IMR-90 (cell line): ENCODE results near the gene NR6A1. TPM values are rescaled to one million over a fixed set of nuclear protein-coding genes. Genes with fewer than 3 reads are reported as not detected.

Source experiments
- ATAC-seq: fragments of 200-7000 bp; cut with Tn5 transposase; 2 replicates; pipeline ENCODE4 v1.9.1; 2020; ENCODE audit warnings: low read depth, mild to moderate bottlenecking, moderate library complexity
- BruUV-seq: library from RNA; stranded (reverse); fragments of 400-500 nt; replicated peaks from 2 replicates; lab custom pipeline; 2021; lab: Mats Ljungman, UMichigan
- CTCF ChIA-PET: fragments of 300-600 bp; formaldehyde crosslinking; extraction: SDS; loops from one replicate; lab custom pipeline; 2021; ENCODE audit warnings: antibody characterized with exemption; lab: Yijun Ruan, JAX
- POLR2A ChIA-PET: fragments of 300-600 bp; sonication (Branson Sonifier 250); formaldehyde crosslinking; loops from one replicate; lab custom pipeline; 2022; ENCODE audit warnings: antibody characterized with exemption; ENCODE audit not compliant: unreplicated experiment; lab: Charles Lee
- DNase-seq: peaks from one replicate; pipeline ENCODE4 v3.0.0; 2013
- H2AFZ ChIP-seq: replicated peaks from 2 replicates; pipeline ENCODE3; 2013; ENCODE audit warnings: low read length, mild to moderate bottlenecking; ENCODE audit not compliant: poor library complexity
- H2AK5ac ChIP-seq: 2 replicates; pipeline ENCODE4 v1.6.1; 2013; ENCODE audit warnings: low read depth, low read length, inconsistent platforms
- H2AK9ac ChIP-seq: replicated peaks from 2 replicates; pipeline ENCODE3; 2013; ENCODE audit warnings: mild to moderate bottlenecking, low read depth, low read length, moderate library complexity; ENCODE audit not compliant: poor library complexity
- H2BK120ac ChIP-seq: 2 replicates; pipeline ENCODE4 v1.6.1; 2013; ENCODE audit warnings: low read depth, low read length, inconsistent platforms
- H2BK15ac ChIP-seq: 3 replicates; pipeline ENCODE4 v1.6.1; 2013; ENCODE audit warnings: low read depth, low read length, inconsistent platforms
- H2BK20ac ChIP-seq: 2 replicates; pipeline ENCODE4 v1.6.1; 2013; ENCODE audit warnings: low read depth, mild to moderate bottlenecking, inconsistent platforms, low read length, moderate library complexity
- H2BK5ac ChIP-seq: 2 replicates; pipeline ENCODE4 v1.6.1; 2013; ENCODE audit warnings: mild to moderate bottlenecking, low read depth, low read length, inconsistent platforms; ENCODE audit not compliant: poor library complexity, severe bottlenecking
- H3K14ac ChIP-seq: replicated peaks from 2 replicates; pipeline ENCODE4 v1.6.1; 2013; ENCODE audit warnings: low read depth, low read length, inconsistent platforms
- H3K18ac ChIP-seq: 2 replicates; pipeline ENCODE4 v1.6.1; 2013; ENCODE audit warnings: low read depth, low read length, control low read depth
- H3K23ac ChIP-seq: 2 replicates; pipeline ENCODE4 v1.6.1; 2013; ENCODE audit warnings: low read depth, low read length, inconsistent platforms
- H3K27ac ChIP-seq: 2 replicates; pipeline ENCODE4 v1.5.1; 2013; ENCODE audit warnings: mild to moderate bottlenecking, control low read depth, low read length; ENCODE audit not compliant: insufficient read depth
- H3K27me3 ChIP-seq: 2 replicates; pipeline ENCODE4 v1.6.1; 2013; ENCODE audit warnings: low read length; ENCODE audit not compliant: control insufficient read depth, insufficient read depth
- H3K36me3 ChIP-seq: 2 replicates; pipeline ENCODE4 v1.6.1; 2013; ENCODE audit warnings: low read length, mixed read lengths; ENCODE audit not compliant: control insufficient read depth, insufficient read depth
- H3K4ac ChIP-seq: 2 replicates; pipeline ENCODE4 v1.6.1; 2013; ENCODE audit warnings: low read depth, low read length, inconsistent platforms
- H3K4me1 ChIP-seq: 2 replicates; pipeline ENCODE4 v1.6.1; 2013; ENCODE audit warnings: low read length, mixed read lengths; ENCODE audit not compliant: control insufficient read depth, insufficient read depth
- H3K4me2 ChIP-seq: 2 replicates; pipeline ENCODE4 v1.6.1; 2013; ENCODE audit warnings: low read depth, mild to moderate bottlenecking, control low read depth, low read length, moderate library complexity
- H3K4me3 ChIP-seq: 2 replicates; pipeline ENCODE4 v1.5.1; 2013; ENCODE audit warnings: low read depth, mild to moderate bottlenecking, control low read depth, low read length, moderate library complexity; ENCODE audit not compliant: insufficient read depth
- H3K56ac ChIP-seq: 2 replicates; pipeline ENCODE4 v1.6.1; 2013; ENCODE audit warnings: low read length, inconsistent platforms; ENCODE audit not compliant: insufficient read depth; ENCODE audit errors: extremely low read depth
- H3K79me1 ChIP-seq, 2 experiments: 2 replicates each; pipeline ENCODE4 v1.6.1; 2013; ENCODE audit warnings: low read length in 2 of 2, inconsistent platforms in 1 of 2, low read depth in 1 of 2
- H3K9ac ChIP-seq: 2 replicates; pipeline ENCODE4 v1.6.1; 2013; ENCODE audit warnings: low read depth, low read length, control low read depth
- H3K9me1 ChIP-seq: 2 replicates; pipeline ENCODE4 v1.6.1; 2013; ENCODE audit warnings: low read length, inconsistent platforms; ENCODE audit not compliant: insufficient read depth
- H3K9me3 ChIP-seq: 2 replicates; pipeline ENCODE4 v1.6.1; 2013; ENCODE audit warnings: low read length; ENCODE audit not compliant: control insufficient read depth, insufficient read depth
- H4K20me1 ChIP-seq: 2 replicates; pipeline ENCODE4 v1.6.1; 2013; ENCODE audit warnings: low read length, inconsistent platforms; ENCODE audit not compliant: insufficient read depth
- H4K5ac ChIP-seq: 2 replicates; pipeline ENCODE4 v1.6.1; 2013; ENCODE audit warnings: mild to moderate bottlenecking, low read depth, low read length, control low read depth
- H4K8ac ChIP-seq, 2 experiments: 2 replicates each; pipeline ENCODE4 v1.6.1; 2013; ENCODE audit warnings: low read depth in 2 of 2, low read length in 2 of 2, control low read depth in 1 of 2, inconsistent platforms in 1 of 2
- H4K91ac ChIP-seq: 2 replicates; pipeline ENCODE4 v1.6.1; 2013; ENCODE audit warnings: low read depth, low read length, inconsistent platforms; ENCODE audit not compliant: insufficient read depth
- CEBPB ChIP-seq: IDR thresholded peaks from 2 replicates; pipeline ENCODE4 v1.6.1; 2012; ENCODE audit warnings: low read depth, low read length, improper control_type of control experiment
- CHD1 ChIP-seq: IDR thresholded peaks from 2 replicates; pipeline ENCODE4 v1.6.1; 2012; ENCODE audit warnings: low read depth, low read length, improper control_type of control experiment
- MAFK ChIP-seq: IDR thresholded peaks from 2 replicates; pipeline ENCODE4 v1.6.1; 2012; ENCODE audit warnings: low read depth, low read length, improper control_type of control experiment
- MAZ ChIP-seq: IDR thresholded peaks from 2 replicates; pipeline ENCODE4 v1.6.1; 2012; ENCODE audit warnings: low read depth, mild to moderate bottlenecking, low read length, improper control_type of control experiment, moderate library complexity, borderline replicate concordance
- POLR2A ChIP-seq: IDR thresholded peaks from 2 replicates; pipeline ENCODE4 v1.6.1; 2012; ENCODE audit warnings: mild to moderate bottlenecking, low read depth, low read length
- RCOR1 ChIP-seq: IDR thresholded peaks from 2 replicates; pipeline ENCODE4 v1.6.1; 2012; ENCODE audit warnings: mild to moderate bottlenecking, low read length, improper control_type of control experiment; ENCODE audit not compliant: insufficient replicate concordance
- WGBS, 2 experiments: methylation state at CpG; one replicate each; pipeline versions ENCODE4 v1.1.5 to v1.1.7; 2013; ENCODE audit warnings: missing lambda C conversion rate in 2 of 2; ENCODE audit not compliant: insufficient read length in 1 of 2; ENCODE audit errors: extremely low coverage in 2 of 2; 5-methylcytosine and 5-hydroxymethylcytosine counted together
- dilution Hi-C: fragments of 300-500 bp; cut with HindIII; formaldehyde crosslinking; loops from one replicate; pipeline ENCODE4 v1.14.3; 2018; ENCODE audit warnings: low sequenced_read_pairs; ENCODE audit not compliant: unreplicated experiment
- in situ Hi-C: fragments of 300-500 bp; cut with MboI; formaldehyde crosslinking; loops from 3 replicates; pipeline ENCODE4 v1.14.3; 2019; ENCODE audit warnings: low sequenced_read_pairs, inconsistent platforms, mixed read lengths
- intact Hi-C: fragments of 100-400 bp; cut with micrococcal nuclease; formaldehyde crosslinking; loops from 2 replicates; pipeline ENCODE4 v1.10.0; 2022
- polyA plus RNA-seq, 3 experiments: library from polyadenylated mRNA; depleted of rRNA; stranded (reverse); fragments of >200 nt; gene quantifications; 2 replicates each; pipeline ENCODE4 v1.2.3, GENCODE V29; 2012; ENCODE audit warnings: low replicate concordance in 1 of 3
- total RNA-seq: library from RNA; depleted of rRNA; stranded (reverse); fragments of >200 nt; gene quantifications from 2 replicates; pipeline ENCODE4 v1.2.3, GENCODE V29; 2012

Gene NR6A1
- total and polyA plus RNA-seq, 2 of the 4 experiments (the other 2 are of a cell fraction) = 0.14 to 0.36 TPM

- H2AK5ac ChIP-seq = no peak overlapping the region
- H2AFZ ChIP-seq = no peak overlapping the region
- DNase-seq = no peak
- POLR2A ChIA-PET = no interaction called here
- in situ Hi-C loops (no loop called here), intact Hi-C loops (no loop called here), dilution Hi-C loops (no loop called here)
- no peak overlapping the region for H2BK15ac ChIP-seq
- BruUV-seq = no TSS peak
- no peak overlapping the region for H4K8ac ChIP-seq
- no peak overlapping the region for H2BK20ac ChIP-seq
- no peaks in the 10 kb centered on the region for H3K9me3 ChIP-seq
- no peak overlapping the region for H3K4ac ChIP-seq
- H3K23ac ChIP-seq = no peak overlapping the region
- no peaks in the 10 kb centered on the region for H3K79me1 ChIP-seq
- no peak overlapping the region for H3K18ac ChIP-seq
- H3K14ac ChIP-seq = no peak overlapping the region
- no peaks in the 10 kb centered on the region for H3K36me3 ChIP-seq
- TF ChIP-seq CEBPB (no peak), POLR2A (no peak), CHD1 (no peak), MAZ (no peak), MAFK (no peak), RCOR1 (no peak)
- H2BK5ac ChIP-seq = no peak overlapping the region
- ATAC-seq = no peak
- no peak overlapping the region for H3K4me2 ChIP-seq
- peaks cover 5% of the 10 kb centered on the region for H3K27me3 ChIP-seq
- H3K27ac ChIP-seq = no peak overlapping the region
- H2AK9ac ChIP-seq = no peak overlapping the region
- no peaks in the 10 kb centered on the region for H4K20me1 ChIP-seq
- no peak overlapping the region for H3K4me3 ChIP-seq
- no peak overlapping the region for H3K9ac ChIP-seq
- no peak overlapping the region for H4K91ac ChIP-seq
- no peak overlapping the region for H4K5ac ChIP-seq
- CTCF ChIA-PET = interaction anchor here (1.5 kb wide), 1 partner anchor 18 kb away, joined by 3 read pairs; no protein-coding TSS in a partner anchor
- no peak overlapping the region for H3K56ac ChIP-seq
- H3K4me1 ChIP-seq = no peaks in the 10 kb centered on the region
- no peak overlapping the region for H2BK120ac ChIP-seq
- 100% methylated on average over 1 of the region's 5 CpGs; no CpG with 5 or more reads in 1 of the 2 experiments for WGBS, 2 experiments
- H3K9me1 ChIP-seq = no peaks in the 10 kb centered on the region
Observed at GRCh38 chr9:124635285-124635684, 135.8 kb downstream of the NR6A1 start.
